BLaER1 (cell line): ENCODE data around the gene COL23A1.

Experiments used
- H3K27ac ChIP-seq: shearing (Covaris generic); formaldehyde crosslinking; 2 replicates; pipeline ENCODE4 v1.8.1; 2022
- H3K27me3 ChIP-seq: shearing (Covaris generic); formaldehyde crosslinking; 2 replicates; pipeline ENCODE4 v1.8.1; 2022
- H3K36me3 ChIP-seq: shearing (Covaris generic); formaldehyde crosslinking; 2 replicates; pipeline ENCODE4 v1.8.1; 2022
- H3K4me1 ChIP-seq: shearing (Covaris generic); formaldehyde crosslinking; 2 replicates; pipeline ENCODE4 v1.8.1; 2022
- H3K4me2 ChIP-seq: shearing (Covaris generic); formaldehyde crosslinking; 2 replicates; pipeline ENCODE4 v1.8.1; 2022
- H3K4me3 ChIP-seq: shearing (Covaris generic); formaldehyde crosslinking; 2 replicates; pipeline ENCODE4 v1.8.1; 2022
- H3K9ac ChIP-seq: shearing (Covaris generic); formaldehyde crosslinking; 2 replicates; pipeline ENCODE4 v1.8.1; 2022
- H3K9me3 ChIP-seq: shearing (Covaris generic); formaldehyde crosslinking; 2 replicates; pipeline ENCODE4 v1.8.1; 2022
- H4K20me1 ChIP-seq: shearing (Covaris generic); formaldehyde crosslinking; 2 replicates; pipeline ENCODE4 v1.8.1; 2022
- Cebpa-rat ChIP-seq: shearing (Covaris generic); IDR thresholded peaks from 2 replicates; pipeline ENCODE4 v1.8.1; 2022

Gene COL23A1

GRCh38 chr5:178363501-178364325, 226.5 kb downstream of the COL23A1 start:
- H3K27ac ChIP-seq: peak overlapping the region; percentile 73
- 0 out of 2 replicates have a peak overlapping the region, but pooled peaks have one; percentile 3 for H3K9ac ChIP-seq
- H3K27me3 ChIP-seq: no peaks in the 10 kb centered on the region
- H3K36me3 ChIP-seq: no peaks in the 10 kb centered on the region
- H4K20me1 ChIP-seq: no peaks in the 10 kb centered on the region
- peaks cover 1% of the 10 kb centered on the region; the same call in 1 of the 2 replicates for H3K9me3 ChIP-seq
- peaks cover 58% of the 10 kb centered on the region for H3K4me1 ChIP-seq
- peak overlapping the region; percentile 80 for H3K4me2 ChIP-seq
- no peak for TF ChIP-seq Cebpa-rat
- no peak overlapping the region for H3K4me3 ChIP-seq

GRCh38 chr5:178361657-178362445, 228.3 kb downstream of the COL23A1 start:
- no peak overlapping the region for H3K27ac ChIP-seq
- no peak overlapping the region for H3K9ac ChIP-seq
- H3K36me3 ChIP-seq: no peaks in the 10 kb centered on the region
- H3K4me2 ChIP-seq: no peak overlapping the region
- H3K4me1 ChIP-seq: peaks cover 51% of the 10 kb centered on the region
- H3K9me3 ChIP-seq: no peaks in the 10 kb centered on the region
- no peak for TF ChIP-seq Cebpa-rat
- H3K4me3 ChIP-seq: no peak overlapping the region
- no peaks in the 10 kb centered on the region for H4K20me1 ChIP-seq
- H3K27me3 ChIP-seq: no peaks in the 10 kb centered on the region

- no peak for TF ChIP-seq Cebpa-rat
- Histone ChIP-seq H3K9ac (no peak overlapping the region), H3K4me3 (no peak overlapping the region), H3K27me3 (peaks cover 9% of the 10 kb centered on the region; the same call in 1 of the 2 replicates), H3K36me3 (no peaks in the 10 kb centered on the region), H3K4me1 (peaks cover 51% of the 10 kb centered on the region), H4K20me1 (no peaks in the 10 kb centered on the region), H3K9me3 (no peaks in the 10 kb centered on the region), H3K4me2 (no peak overlapping the region), H3K27ac (no peak overlapping the region)
These were observed 229.3 kb downstream of the COL23A1 start for GRCh38 chr5:178360926-178361235.

GRCh38 chr5:178360222-178360925, 229.8 kb downstream of the COL23A1 start:
- Histone ChIP-seq H3K9me3 (no peaks in the 10 kb centered on the region), H3K4me2 (no peak overlapping the region), H3K27ac (no peak overlapping the region), H3K4me3 (no peak overlapping the region), H4K20me1 (no peaks in the 10 kb centered on the region), H3K4me1 (peaks cover 51% of the 10 kb centered on the region), H3K27me3 (peaks cover 12% of the 10 kb centered on the region), H3K36me3 (no peaks in the 10 kb centered on the region), H3K9ac (no peak overlapping the region)
- TF ChIP-seq Cebpa-rat: no peak

GRCh38 chr5:178359738-178360137, 230.5 kb downstream of the COL23A1 start:
- Histone ChIP-seq H3K4me2 (no peak overlapping the region), H3K4me3 (no peak overlapping the region), H3K4me1 (peaks cover 49% of the 10 kb centered on the region), H3K9ac (no peak overlapping the region), H4K20me1 (no peaks in the 10 kb centered on the region), H3K27ac (no peak overlapping the region), H3K36me3 (no peaks in the 10 kb centered on the region), H3K9me3 (no peaks in the 10 kb centered on the region), H3K27me3 (peaks cover 12% of the 10 kb centered on the region)
- TF ChIP-seq Cebpa-rat: no peak

- TF ChIP-seq Cebpa-rat: no peak
- H3K4me3 ChIP-seq: no peak overlapping the region
- H3K27me3 ChIP-seq: peaks cover 12% of the 10 kb centered on the region
- H3K4me2 ChIP-seq: peak overlapping the region; percentile 85
- H3K36me3 ChIP-seq: no peaks in the 10 kb centered on the region
- no peak overlapping the region for H3K9ac ChIP-seq
- H4K20me1 ChIP-seq: no peaks in the 10 kb centered on the region
- no peak overlapping the region for H3K27ac ChIP-seq
- peaks cover 30% of the 10 kb centered on the region for H3K4me1 ChIP-seq
- H3K9me3 ChIP-seq: no peaks in the 10 kb centered on the region
These were observed 232.5 kb downstream of the COL23A1 start for GRCh38 chr5:178357678-178358077.

- Histone ChIP-seq H3K27ac (no peak overlapping the region), H3K9me3 (no peaks in the 10 kb centered on the region), H3K36me3 (no peaks in the 10 kb centered on the region), H3K9ac (no peak overlapping the region), H4K20me1 (no peaks in the 10 kb centered on the region), H3K4me1 (peaks cover 30% of the 10 kb centered on the region), H3K4me2 (peak overlapping the region; percentile 85), H3K4me3 (0 out of 2 replicates have a peak overlapping the region, but pooled peaks have one; percentile 8), H3K27me3 (peaks cover 12% of the 10 kb centered on the region)
- TF ChIP-seq Cebpa-rat: no peak
These were observed 233.1 kb downstream of the COL23A1 start for GRCh38 chr5:178357121-178357521.

- Histone ChIP-seq H3K9ac (no peak overlapping the region), H3K36me3 (no peaks in the 10 kb centered on the region), H3K9me3 (no peaks in the 10 kb centered on the region), H3K4me3 (no peak overlapping the region), H3K27me3 (peaks cover 12% of the 10 kb centered on the region), H3K4me2 (peak overlapping the region; percentile 85), H4K20me1 (no peaks in the 10 kb centered on the region), H3K27ac (no peak overlapping the region), H3K4me1 (peaks cover 36% of the 10 kb centered on the region)
- TF ChIP-seq Cebpa-rat: no peak
These were observed 233.7 kb downstream of the COL23A1 start for GRCh38 chr5:178356431-178356872.

- H3K9ac ChIP-seq: no peak overlapping the region
- no peaks in the 10 kb centered on the region for H4K20me1 ChIP-seq
- peaks cover 12% of the 10 kb centered on the region for H3K27me3 ChIP-seq
- H3K36me3 ChIP-seq: no peaks in the 10 kb centered on the region
- TF ChIP-seq Cebpa-rat: peak; percentile 81; the same call in 1 of the 2 replicates
- peaks cover 44% of the 10 kb centered on the region for H3K4me1 ChIP-seq
- peak overlapping the region; percentile 85 for H3K4me2 ChIP-seq
- H3K27ac ChIP-seq: no peak overlapping the region
- no peak overlapping the region for H3K4me3 ChIP-seq
- H3K9me3 ChIP-seq: no peaks in the 10 kb centered on the region
These were observed 234.5 kb downstream of the COL23A1 start for GRCh38 chr5:178355671-178356070.
